ENCODE results near the gene VPS8. TPM values are rescaled to one million over a fixed set of nuclear protein-coding genes. Genes with fewer than 3 reads are reported as not detected.

VPS8 gene
- total RNA-seq, 1 experiment from 2014 or later, result 37.6 TPM

DNA sequence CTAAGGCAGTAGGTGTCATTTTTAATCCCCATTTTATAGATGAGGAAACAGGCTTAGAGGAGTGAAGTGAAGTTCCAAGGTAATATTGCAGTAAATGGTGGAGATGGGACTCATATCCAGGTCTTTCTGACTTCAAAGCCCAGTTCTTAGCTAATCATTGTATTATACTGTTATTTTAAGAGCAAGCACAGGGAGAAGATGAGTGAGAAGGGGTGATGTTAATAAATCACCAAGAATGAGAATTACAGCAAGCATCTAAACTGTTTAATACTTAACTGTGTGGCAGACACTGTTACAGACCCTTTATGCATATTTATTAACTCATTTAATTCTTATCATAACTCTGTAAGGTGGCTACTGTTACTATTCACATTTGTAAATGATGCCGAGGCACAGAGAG lies 61.2 kb downstream of the VPS8 start:
- Histone ChIP-seq H4K20me1 (ENCODE audit: insufficient read depth) (no peaks in the 10 kb centered on the region), H3K79me2 (ENCODE audit: insufficient read depth, low read length) (no peaks in the 10 kb centered on the region), H3K27me3 (ENCODE audit: insufficient read depth, low read length) (no peaks in the 10 kb centered on the region), H3K4me1 (ENCODE audit: control insufficient read depth in 1 of 2, insufficient read depth in 2 of 2, low read length in 2 of 2) (no peaks in the 10 kb centered on the region), H3K9ac (ENCODE audit: low read length) (no peak overlapping the region), H3K9me3 (ENCODE audit: control insufficient read depth in 1 of 2, insufficient read depth in 1 of 2, low read depth in 1 of 2, low read length in 2 of 2) (no peaks in the 10 kb centered on the region), H3K4me3 (replicated peaks in 1 of 2; ENCODE audit: low read depth in 1 of 2, low read length in 2 of 2) (no peak overlapping the region), H2AFZ (ENCODE audit: low read depth, low read length, poor library complexity, severe bottlenecking) (no peak overlapping the region), H3K4me2 (ENCODE audit: low read length) (no peak overlapping the region), H3K36me3 (ENCODE audit: control insufficient read depth in 1 of 2, insufficient read depth in 2 of 2, low read length in 2 of 2) (peaks cover 0 to 2% of the 10 kb centered on the region in 2 experiments; a peak in 3 of 4 replicates), H3K9me2 (ENCODE audit: insufficient read depth) (no peaks in the 10 kb centered on the region), H3K27ac (ENCODE audit: low read depth, low read length) (no peak overlapping the region)
- no peak for TF ChIP-seq RAD21 (IDR thresholded peaks at IDR 0.05; ENCODE audit: low read depth)
- no peak for TF ChIP-seq TCF7L2 (IDR thresholded peaks at IDR 0.05; ENCODE audit: borderline replicate concordance, extremely low read depth, insufficient read depth, insufficient read length)
- no peak for TF ChIP-seq SRF (IDR thresholded peaks at IDR 0.05; ENCODE audit: low read depth)
- TF ChIP-seq POLR2A (IDR thresholded peaks at IDR 0.05; ENCODE audit: borderline replicate concordance, extremely low read depth, insufficient read depth, insufficient read length), result no peak
- TF ChIP-seq CBX3 (IDR thresholded peaks at IDR 0.05; ENCODE audit: low read depth), result no peak
- no peak for TF ChIP-seq JUND (IDR thresholded peaks at IDR 0.05)
- no peak for TF ChIP-seq EGR1 (IDR thresholded peaks at IDR 0.05; ENCODE audit: low read depth)
- TF ChIP-seq, protein P1, sequence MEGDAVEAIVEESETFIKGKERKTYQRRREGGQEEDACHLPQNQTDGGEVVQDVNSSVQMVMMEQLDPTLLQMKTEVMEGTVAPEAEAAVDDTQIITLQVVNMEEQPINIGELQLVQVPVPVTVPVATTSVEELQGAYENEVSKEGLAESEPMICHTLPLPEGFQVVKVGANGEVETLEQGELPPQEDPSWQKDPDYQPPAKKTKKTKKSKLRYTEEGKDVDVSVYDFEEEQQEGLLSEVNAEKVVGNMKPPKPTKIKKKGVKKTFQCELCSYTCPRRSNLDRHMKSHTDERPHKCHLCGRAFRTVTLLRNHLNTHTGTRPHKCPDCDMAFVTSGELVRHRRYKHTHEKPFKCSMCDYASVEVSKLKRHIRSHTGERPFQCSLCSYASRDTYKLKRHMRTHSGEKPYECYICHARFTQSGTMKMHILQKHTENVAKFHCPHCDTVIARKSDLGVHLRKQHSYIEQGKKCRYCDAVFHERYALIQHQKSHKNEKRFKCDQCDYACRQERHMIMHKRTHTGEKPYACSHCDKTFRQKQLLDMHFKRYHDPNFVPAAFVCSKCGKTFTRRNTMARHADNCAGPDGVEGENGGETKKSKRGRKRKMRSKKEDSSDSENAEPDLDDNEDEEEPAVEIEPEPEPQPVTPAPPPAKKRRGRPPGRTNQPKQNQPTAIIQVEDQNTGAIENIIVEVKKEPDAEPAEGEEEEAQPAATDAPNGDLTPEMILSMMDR (IDR thresholded peaks at IDR 0.05 in 2 of 3, conservative IDR thresholded peaks at IDR 0.05 in 1 of 3; ENCODE audit: borderline replicate concordance in 1 of 3, insufficient read depth in 1 of 3, low read depth in 2 of 3, low read length in 2 of 3), result no peak
- no peak for TF ChIP-seq SP1 (IDR thresholded peaks at IDR 0.05; ENCODE audit: low read depth)
- TF ChIP-seq, protein P2, sequence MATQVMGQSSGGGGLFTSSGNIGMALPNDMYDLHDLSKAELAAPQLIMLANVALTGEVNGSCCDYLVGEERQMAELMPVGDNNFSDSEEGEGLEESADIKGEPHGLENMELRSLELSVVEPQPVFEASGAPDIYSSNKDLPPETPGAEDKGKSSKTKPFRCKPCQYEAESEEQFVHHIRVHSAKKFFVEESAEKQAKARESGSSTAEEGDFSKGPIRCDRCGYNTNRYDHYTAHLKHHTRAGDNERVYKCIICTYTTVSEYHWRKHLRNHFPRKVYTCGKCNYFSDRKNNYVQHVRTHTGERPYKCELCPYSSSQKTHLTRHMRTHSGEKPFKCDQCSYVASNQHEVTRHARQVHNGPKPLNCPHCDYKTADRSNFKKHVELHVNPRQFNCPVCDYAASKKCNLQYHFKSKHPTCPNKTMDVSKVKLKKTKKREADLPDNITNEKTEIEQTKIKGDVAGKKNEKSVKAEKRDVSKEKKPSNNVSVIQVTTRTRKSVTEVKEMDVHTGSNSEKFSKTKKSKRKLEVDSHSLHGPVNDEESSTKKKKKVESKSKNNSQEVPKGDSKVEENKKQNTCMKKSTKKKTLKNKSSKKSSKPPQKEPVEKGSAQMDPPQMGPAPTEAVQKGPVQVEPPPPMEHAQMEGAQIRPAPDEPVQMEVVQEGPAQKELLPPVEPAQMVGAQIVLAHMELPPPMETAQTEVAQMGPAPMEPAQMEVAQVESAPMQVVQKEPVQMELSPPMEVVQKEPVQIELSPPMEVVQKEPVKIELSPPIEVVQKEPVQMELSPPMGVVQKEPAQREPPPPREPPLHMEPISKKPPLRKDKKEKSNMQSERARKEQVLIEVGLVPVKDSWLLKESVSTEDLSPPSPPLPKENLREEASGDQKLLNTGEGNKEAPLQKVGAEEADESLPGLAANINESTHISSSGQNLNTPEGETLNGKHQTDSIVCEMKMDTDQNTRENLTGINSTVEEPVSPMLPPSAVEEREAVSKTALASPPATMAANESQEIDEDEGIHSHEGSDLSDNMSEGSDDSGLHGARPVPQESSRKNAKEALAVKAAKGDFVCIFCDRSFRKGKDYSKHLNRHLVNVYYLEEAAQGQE (IDR thresholded peaks at IDR 0.05; ENCODE audit: low read depth), result no peak
- TF ChIP-seq EZH2 (IDR thresholded peaks at IDR 0.05), result no peak
- TF ChIP-seq SIN3A (IDR thresholded peaks at IDR 0.05; ENCODE audit: low read depth), result no peak
- no peak for TF ChIP-seq POLR2AphosphoS5 (IDR thresholded peaks at IDR 0.05; ENCODE audit: low read depth, low read length)
- TF ChIP-seq, protein P3, sequence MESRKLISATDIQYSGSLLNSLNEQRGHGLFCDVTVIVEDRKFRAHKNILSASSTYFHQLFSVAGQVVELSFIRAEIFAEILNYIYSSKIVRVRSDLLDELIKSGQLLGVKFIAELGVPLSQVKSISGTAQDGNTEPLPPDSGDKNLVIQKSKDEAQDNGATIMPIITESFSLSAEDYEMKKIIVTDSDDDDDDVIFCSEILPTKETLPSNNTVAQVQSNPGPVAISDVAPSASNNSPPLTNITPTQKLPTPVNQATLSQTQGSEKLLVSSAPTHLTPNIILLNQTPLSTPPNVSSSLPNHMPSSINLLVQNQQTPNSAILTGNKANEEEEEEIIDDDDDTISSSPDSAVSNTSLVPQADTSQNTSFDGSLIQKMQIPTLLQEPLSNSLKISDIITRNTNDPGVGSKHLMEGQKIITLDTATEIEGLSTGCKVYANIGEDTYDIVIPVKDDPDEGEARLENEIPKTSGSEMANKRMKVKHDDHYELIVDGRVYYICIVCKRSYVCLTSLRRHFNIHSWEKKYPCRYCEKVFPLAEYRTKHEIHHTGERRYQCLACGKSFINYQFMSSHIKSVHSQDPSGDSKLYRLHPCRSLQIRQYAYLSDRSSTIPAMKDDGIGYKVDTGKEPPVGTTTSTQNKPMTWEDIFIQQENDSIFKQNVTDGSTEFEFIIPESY (IDR thresholded peaks at IDR 0.05; ENCODE audit: extremely low read depth, insufficient replicate concordance, low read length), result no peak
- TF ChIP-seq, protein P4, sequence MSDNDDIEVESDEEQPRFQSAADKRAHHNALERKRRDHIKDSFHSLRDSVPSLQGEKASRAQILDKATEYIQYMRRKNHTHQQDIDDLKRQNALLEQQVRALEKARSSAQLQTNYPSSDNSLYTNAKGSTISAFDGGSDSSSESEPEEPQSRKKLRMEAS (IDR thresholded peaks at IDR 0.05), result no peak
- TF ChIP-seq, protein P5, sequence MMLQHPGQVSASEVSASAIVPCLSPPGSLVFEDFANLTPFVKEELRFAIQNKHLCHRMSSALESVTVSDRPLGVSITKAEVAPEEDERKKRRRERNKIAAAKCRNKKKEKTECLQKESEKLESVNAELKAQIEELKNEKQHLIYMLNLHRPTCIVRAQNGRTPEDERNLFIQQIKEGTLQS (IDR thresholded peaks at IDR 0.05), result no peak
- TF ChIP-seq ZFX (IDR thresholded peaks at IDR 0.05), result no peak
- no peak for TF ChIP-seq ZNF274 (IDR thresholded peaks at IDR 0.05; ENCODE audit: low read depth, low read length)
- no peak for TF ChIP-seq FOSL1 (IDR thresholded peaks at IDR 0.05; ENCODE audit: low read depth)
- no peak for TF ChIP-seq YY1 (IDR thresholded peaks at IDR 0.05; ENCODE audit: extremely low read depth, insufficient replicate concordance, low read depth, low read length)
- DNase-seq (ENCODE audit: low read depth, low spot score), result no peak
- BruUV-seq (replicated peaks), result no TSS peak
- ATAC-seq, result no peak
- intact Hi-C loops (cut with micrococcal nuclease), result no loop called here
- CTCF ChIA-PET, result no interaction called here
- RAD21 ChIA-PET (ENCODE audit: low non-redundant PET in 1 of 2, low total read pairs in 2 of 2, uncharacterized antibody in 2 of 2, unreplicated experiment in 2 of 2), result no interaction called here
- POLR2A ChIA-PET, result no interaction called here

Data from HCT116 (cell line).